ENCODE results near the gene CHD2.

- TF ChIP-seq CTCF (IDR thresholded peaks at IDR 0.05) (no peak), POLR2A (IDR thresholded peaks at IDR 0.05) (no peak), POLR2AphosphoS5 (IDR thresholded peaks at IDR 0.05) (no peak), EP300 (IDR thresholded peaks at IDR 0.05) (no peak)
These were observed 151.3 kb downstream of the CHD2 start for GRCh38 chr15:93051236-93052089.
